Endometrial microvascular endothelial cells (primary cell): ENCODE results near the gene SLC47A2. TPM values are rescaled to one million over a fixed set of nuclear protein-coding genes. Genes with fewer than 3 reads are reported as not detected.

Source experiments
- in situ Hi-C: cut with HindIII; loops from 2 replicates; pipeline ENCODE4 v1.10.0; 2017; ENCODE audit warnings: low sequenced_read_pairs, low pct_unique_long_range_greater_than_20kb; ENCODE audit errors: inconsistent ontology term
- total RNA-seq: library from RNA; depleted of rRNA; stranded (reverse); fragments of >200 nt; gene quantifications from one replicate; pipeline ENCODE4 v1.2.3, GENCODE V29; 2015; ENCODE audit errors: inconsistent ontology term

Gene SLC47A2
- total RNA-seq, 1 donor from 2014 or later: not detected

- in situ Hi-C loops: no loop called here
These were observed 61.5 kb downstream of the SLC47A2 start for GRCh38 chr17:19654896-19655295.

- in situ Hi-C loops: no loop called here
These were observed 62.0 kb downstream of the SLC47A2 start for GRCh38 chr17:19654342-19654886.

DNA sequence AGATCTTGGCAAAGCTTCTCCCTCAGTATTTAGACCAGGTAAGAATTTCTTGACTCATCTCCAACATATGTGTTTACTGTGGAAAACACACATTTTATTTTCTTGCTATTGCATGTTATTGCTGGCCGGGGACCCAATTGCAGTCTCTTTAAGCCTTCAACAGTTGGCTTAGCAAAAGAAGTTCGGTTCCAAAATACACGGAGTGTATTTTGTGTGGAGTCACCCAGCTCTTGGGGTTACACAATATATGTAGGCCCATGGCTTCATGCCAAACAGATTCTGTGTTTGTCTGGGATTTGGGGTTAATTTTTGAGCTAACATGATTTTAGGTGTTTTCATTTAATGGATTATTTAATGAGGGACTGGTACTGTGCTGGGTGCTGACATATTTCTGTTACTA is 63.8 kb downstream of the SLC47A2 start:
- in situ Hi-C loops: no loop called here

GRCh38 chr17:19651451-19652238 is 64.7 kb downstream of the SLC47A2 start:
- in situ Hi-C loops: no loop called here

- in situ Hi-C loops: no loop called here
These were observed 65.6 kb downstream of the SLC47A2 start for GRCh38 chr17:19650826-19651225.

DNA sequence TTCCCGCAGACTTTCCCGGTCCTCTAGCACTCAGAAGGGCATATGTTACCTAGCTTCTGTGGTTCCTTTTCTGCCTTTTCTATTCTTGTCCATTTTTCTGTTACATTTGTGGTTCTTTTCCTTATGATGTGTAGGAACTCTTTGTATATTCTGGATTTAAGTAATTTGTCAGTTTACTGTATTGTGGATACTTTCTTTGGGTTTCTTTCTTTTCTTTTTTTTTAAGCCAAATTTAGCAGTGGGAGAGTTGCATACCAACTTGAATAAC is 67.2 kb downstream of the SLC47A2 start:
- in situ Hi-C loops: no loop called here

- in situ Hi-C loops: no loop called here
These were observed 67.7 kb downstream of the SLC47A2 start, which contains the start of gene ALDH3A2 for GRCh38 chr17:19648475-19649273. Gene ALDH3A2 (plus strand): TSS chr17:19648751. CDS start chr17:19648972, 221 bp downstream.

GRCh38 chr17:19647697-19648474 is 68.5 kb downstream of the SLC47A2 start:
- in situ Hi-C loops: no loop called here

GRCh38 chr17:19646788-19647696 is 69.3 kb downstream of the SLC47A2 start:
- in situ Hi-C loops: no loop called here

- in situ Hi-C loops: no loop called here
These were observed 70.6 kb downstream of the SLC47A2 start for GRCh38 chr17:19645734-19646201.

DNA sequence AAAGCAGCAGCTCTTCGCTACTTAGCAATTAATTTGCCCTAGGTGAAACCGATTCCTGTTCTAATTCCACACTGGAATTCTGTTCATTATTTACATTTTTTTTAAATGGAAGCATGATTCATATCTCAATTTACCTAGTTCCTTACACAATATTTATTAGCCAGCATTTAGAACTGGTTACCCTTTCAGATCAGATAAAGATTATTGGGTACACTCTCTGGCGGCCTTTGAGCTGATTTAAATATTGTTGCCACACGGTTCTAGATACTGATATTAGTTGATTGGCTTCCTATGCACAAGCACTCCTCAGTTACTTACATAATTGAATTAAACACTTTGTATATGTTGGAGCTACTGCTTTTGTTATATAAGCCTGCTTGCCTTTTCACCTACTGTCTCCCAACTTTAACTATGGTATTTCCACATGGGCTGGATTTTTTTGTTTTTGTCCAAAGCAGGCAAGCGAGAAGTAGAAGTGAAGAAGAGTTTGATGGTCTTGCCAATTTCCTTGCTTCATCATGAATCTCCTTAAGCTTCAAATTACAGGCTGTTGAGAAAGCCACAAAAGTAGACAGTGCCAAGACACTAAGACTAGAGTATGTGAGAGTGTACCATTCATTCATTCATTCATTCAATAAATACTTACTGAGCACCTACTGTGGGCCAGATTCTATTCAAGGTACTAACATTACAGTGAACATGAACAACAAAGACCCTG is 71.7 kb downstream of the SLC47A2 start:
- in situ Hi-C loops: no loop called here

- in situ Hi-C loops: no loop called here
These were observed 74.0 kb downstream of the SLC47A2 start for GRCh38 chr17:19642373-19642893.

DNA sequence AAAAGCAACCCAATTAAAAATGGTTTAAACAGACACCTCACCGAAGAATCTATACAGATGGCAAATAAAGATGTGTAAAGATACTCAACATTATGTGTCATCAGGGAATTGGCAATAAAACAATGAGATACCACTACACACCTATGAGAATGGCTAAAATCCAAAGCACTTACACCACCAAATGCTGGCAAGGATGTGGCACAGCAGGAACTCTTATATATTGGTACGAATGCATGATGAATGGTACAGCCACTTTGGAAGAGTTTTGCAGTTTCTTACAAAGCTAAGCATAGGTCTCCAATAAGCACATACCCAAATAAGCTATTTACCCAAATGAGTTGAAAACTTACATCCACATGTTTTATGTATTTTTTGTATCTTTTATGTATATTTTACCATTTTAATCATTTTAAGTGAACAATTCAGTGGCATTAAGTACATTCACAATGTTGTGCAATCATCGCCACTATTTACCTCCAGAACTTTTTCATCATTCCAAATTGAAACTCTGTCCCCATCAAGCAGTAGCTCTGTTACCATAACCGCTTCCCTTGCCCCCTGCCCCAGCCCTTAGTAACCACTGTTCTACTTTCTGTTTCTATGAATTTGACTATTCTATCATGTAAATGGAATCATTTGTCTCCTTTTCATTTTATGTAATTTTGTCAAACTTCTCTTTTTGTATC is 74.6 kb downstream of the SLC47A2 start:
- in situ Hi-C loops: no loop called here

DNA sequence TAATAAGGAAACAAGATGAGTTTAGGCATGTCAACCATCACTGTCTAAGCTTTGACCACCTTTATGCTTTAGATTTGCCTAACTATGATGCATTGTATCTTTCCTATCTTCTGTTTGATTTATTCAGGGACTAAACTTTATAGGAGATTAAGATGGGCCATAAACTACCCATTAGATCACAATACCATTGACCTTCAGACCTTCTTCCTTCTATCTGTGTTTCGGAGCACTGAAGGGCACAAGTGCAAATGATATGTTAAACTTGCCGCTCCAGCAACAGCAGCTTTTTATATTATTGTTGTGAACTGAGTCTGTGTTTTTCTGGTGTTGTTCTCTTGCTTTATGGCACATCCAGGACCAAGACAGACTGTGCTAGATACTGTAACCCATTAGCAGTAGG is 84.5 kb downstream of the SLC47A2 start:
- in situ Hi-C loops: no loop called here

- in situ Hi-C loops: no loop called here
These were observed 85.7 kb downstream of the SLC47A2 start for GRCh38 chr17:19630661-19631060.

GRCh38 chr17:19630035-19630434 is 86.3 kb downstream of the SLC47A2 start:
- in situ Hi-C loops: no loop called here

DNA sequence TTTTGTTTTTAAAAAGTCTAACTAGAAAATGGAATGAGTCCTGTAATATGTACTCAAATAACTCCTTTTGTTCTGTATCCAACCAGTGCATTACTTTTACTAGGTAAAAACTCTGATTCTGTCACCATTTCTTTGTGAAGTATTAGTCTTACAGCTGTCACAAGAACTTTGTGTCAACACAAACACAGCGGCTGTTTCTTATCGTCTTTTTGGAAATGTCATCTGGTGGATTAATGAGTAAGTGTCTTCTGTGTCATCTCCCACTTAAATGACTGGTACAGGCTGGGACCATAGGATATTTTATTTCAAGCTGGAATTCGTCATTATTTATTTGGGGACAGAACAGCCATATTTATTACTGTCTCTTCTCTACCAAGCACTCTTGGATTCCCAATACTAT is 86.9 kb downstream of the SLC47A2 start:
- in situ Hi-C loops: no loop called here
